HL-60 (cell line): ENCODE data around the gene RAD18.

Source experiments
- DNase-seq, 2 experiments: peaks; one replicate each; pipeline ENCODE4 v3.0.0-alpha.2; 2010 to 2020; ENCODE audit warnings: low read depth in 1 of 2, low spot score in 1 of 2
- H3K27ac ChIP-seq: fragments of 250-450 bp; sonication (Bioruptor Pico); replicated peaks from 2 replicates; pipeline ENCODE4 v1.5.1; 2020; ENCODE audit warnings: mild to moderate bottlenecking, moderate library complexity
- H3K27me3 ChIP-seq: fragments of 250-450 bp; sonication (Bioruptor Pico); 2 replicates; pipeline ENCODE4 v1.5.1; 2021; ENCODE audit warnings: mild to moderate bottlenecking, moderate library complexity; ENCODE audit not compliant: insufficient read depth, poor library complexity, severe bottlenecking
- H3K4me3 ChIP-seq: replicated peaks from 2 replicates; pipeline ENCODE4 v1.5.1; 2011; ENCODE audit warnings: mild to moderate bottlenecking, control low read depth, low read length; ENCODE audit not compliant: insufficient read depth
- GABPA ChIP-seq: IDR thresholded peaks from 2 replicates; pipeline ENCODE4 v1.6.1; 2012; ENCODE audit warnings: low read depth
- POLR2AphosphoS5 ChIP-seq: IDR thresholded peaks from 2 replicates; pipeline ENCODE4 v1.6.1; 2012; ENCODE audit warnings: low read depth
- SPI1 ChIP-seq: IDR thresholded peaks from 2 replicates; pipeline ENCODE4 v1.6.1; 2012; ENCODE audit warnings: low read depth, mild to moderate bottlenecking, borderline replicate concordance
- TF ChIP-seq, protein P1 (sequence below): IDR thresholded peaks from one replicate; pipeline ENCODE4 v1.5.1; 2011; ENCODE audit warnings: low read length, control low read depth, inconsistent platforms; ENCODE audit not compliant: insufficient read depth
- TF ChIP-seq, protein P2 (sequence below): IDR thresholded peaks from 2 replicates; pipeline ENCODE4 v1.6.1; 2012; ENCODE audit warnings: low read depth; ENCODE audit not compliant: insufficient replicate concordance

The RAD18 gene

DNA sequence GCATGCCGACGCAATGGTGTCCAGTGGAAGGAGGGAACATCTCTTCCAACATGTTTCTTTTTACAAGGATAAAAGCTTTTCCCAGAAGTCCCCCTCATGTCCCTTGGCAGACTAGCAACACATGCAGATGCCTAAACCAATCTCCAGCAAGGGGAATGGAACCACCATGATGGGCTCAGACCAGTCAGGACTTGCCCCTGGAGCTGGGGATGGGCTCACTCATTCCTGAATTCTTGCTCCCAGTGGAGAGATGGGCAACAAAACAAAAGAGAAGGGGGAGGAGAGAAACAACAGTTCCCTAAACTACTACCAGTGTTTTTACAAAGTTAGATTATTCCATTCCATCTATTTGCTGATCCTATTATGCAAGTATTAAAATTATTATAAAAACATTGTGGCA is 117.1 kb downstream of the RAD18 start:
- H3K4me3 ChIP-seq = no peak overlapping the region
- no peak for DNase-seq
- TF ChIP-seq, protein P1, sequence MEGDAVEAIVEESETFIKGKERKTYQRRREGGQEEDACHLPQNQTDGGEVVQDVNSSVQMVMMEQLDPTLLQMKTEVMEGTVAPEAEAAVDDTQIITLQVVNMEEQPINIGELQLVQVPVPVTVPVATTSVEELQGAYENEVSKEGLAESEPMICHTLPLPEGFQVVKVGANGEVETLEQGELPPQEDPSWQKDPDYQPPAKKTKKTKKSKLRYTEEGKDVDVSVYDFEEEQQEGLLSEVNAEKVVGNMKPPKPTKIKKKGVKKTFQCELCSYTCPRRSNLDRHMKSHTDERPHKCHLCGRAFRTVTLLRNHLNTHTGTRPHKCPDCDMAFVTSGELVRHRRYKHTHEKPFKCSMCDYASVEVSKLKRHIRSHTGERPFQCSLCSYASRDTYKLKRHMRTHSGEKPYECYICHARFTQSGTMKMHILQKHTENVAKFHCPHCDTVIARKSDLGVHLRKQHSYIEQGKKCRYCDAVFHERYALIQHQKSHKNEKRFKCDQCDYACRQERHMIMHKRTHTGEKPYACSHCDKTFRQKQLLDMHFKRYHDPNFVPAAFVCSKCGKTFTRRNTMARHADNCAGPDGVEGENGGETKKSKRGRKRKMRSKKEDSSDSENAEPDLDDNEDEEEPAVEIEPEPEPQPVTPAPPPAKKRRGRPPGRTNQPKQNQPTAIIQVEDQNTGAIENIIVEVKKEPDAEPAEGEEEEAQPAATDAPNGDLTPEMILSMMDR = no peak
- TF ChIP-seq, protein P2, sequence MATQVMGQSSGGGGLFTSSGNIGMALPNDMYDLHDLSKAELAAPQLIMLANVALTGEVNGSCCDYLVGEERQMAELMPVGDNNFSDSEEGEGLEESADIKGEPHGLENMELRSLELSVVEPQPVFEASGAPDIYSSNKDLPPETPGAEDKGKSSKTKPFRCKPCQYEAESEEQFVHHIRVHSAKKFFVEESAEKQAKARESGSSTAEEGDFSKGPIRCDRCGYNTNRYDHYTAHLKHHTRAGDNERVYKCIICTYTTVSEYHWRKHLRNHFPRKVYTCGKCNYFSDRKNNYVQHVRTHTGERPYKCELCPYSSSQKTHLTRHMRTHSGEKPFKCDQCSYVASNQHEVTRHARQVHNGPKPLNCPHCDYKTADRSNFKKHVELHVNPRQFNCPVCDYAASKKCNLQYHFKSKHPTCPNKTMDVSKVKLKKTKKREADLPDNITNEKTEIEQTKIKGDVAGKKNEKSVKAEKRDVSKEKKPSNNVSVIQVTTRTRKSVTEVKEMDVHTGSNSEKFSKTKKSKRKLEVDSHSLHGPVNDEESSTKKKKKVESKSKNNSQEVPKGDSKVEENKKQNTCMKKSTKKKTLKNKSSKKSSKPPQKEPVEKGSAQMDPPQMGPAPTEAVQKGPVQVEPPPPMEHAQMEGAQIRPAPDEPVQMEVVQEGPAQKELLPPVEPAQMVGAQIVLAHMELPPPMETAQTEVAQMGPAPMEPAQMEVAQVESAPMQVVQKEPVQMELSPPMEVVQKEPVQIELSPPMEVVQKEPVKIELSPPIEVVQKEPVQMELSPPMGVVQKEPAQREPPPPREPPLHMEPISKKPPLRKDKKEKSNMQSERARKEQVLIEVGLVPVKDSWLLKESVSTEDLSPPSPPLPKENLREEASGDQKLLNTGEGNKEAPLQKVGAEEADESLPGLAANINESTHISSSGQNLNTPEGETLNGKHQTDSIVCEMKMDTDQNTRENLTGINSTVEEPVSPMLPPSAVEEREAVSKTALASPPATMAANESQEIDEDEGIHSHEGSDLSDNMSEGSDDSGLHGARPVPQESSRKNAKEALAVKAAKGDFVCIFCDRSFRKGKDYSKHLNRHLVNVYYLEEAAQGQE = no peak
- TF ChIP-seq SPI1 = no peak
- no peak for TF ChIP-seq POLR2AphosphoS5
- no peak for TF ChIP-seq GABPA
- H3K27me3 ChIP-seq = no peaks in the 10 kb centered on the region
- H3K27ac ChIP-seq = no peak overlapping the region

DNA sequence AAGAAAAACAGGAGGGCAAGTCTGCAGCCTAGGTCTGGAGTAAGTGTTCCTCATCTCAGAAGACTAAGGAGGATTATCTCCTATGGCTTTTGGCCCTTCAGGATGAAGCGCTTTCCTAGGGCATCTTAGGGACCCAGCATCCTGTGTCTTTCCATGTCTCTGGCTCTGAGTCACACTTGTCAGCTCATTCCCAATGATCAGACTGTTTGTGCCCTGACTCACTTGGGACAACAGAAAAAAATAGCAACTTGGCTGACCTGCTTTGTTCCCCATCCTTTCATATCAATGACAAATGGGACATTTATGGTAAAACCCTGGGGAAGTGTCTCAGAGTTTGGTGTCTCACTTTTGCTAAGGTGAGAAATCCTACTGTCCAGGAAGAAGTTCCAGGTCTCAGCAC is 117.6 kb downstream of the RAD18 start:
- H3K27me3 ChIP-seq = no peaks in the 10 kb centered on the region
- no peak overlapping the region for H3K27ac ChIP-seq
- no peak overlapping the region for H3K4me3 ChIP-seq
- TF ChIP-seq, protein P1 = no peak
- no peak for TF ChIP-seq GABPA
- TF ChIP-seq, protein P2 = no peak
- DNase-seq = no peak

DNA sequence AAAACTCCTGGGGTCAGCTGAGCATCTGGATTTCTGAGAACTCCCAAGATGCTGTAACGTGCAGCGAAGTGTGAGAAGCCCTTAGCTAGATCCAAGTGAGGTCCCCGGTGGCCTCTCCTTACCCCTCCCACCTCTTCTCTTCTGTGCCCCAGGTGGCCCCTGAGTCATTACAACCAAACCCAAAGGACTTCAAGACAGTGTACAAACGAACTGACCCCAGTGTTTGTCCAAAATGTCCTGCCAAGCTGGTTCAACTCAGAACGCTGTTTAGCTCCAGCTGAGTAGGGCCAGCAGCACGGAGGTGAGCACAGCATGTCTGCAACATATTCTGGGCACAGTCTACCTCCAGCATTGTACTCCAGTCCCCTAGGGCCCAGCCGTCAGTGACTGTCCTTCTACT is 119.9 kb downstream of the RAD18 start:
- H3K4me3 ChIP-seq = no peak overlapping the region
- no peak for TF ChIP-seq POLR2AphosphoS5
- TF ChIP-seq, protein P2 = no peak
- no peak for DNase-seq

DNA sequence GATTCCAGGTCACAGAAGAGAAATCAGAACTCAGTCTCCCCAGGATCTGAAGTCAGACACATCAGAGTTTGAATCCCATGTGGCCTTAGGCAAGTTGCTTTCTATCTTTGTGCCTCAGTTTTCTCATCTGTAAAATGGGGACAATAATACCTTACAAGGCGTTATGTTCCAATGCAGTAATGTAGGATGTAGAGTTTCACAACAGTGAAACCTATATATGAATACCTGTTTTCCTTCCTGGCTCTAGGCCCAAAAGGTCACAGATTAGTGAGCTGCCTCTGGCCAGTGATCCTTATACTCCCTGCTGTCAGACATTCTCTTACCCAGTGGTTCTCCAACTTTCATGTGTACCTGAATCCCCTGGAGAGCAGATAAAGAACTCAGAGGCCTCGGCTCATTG is 121.0 kb downstream of the RAD18 start:
- no peaks in the 10 kb centered on the region for H3K27me3 ChIP-seq
- TF ChIP-seq POLR2AphosphoS5 (no peak), SPI1 (no peak), GABPA (no peak)
- TF ChIP-seq, protein P2 = no peak
- TF ChIP-seq, protein P1 = no peak
- DNase-seq = no peak

More for the DNA sequence above, 119.9 kb downstream of the RAD18 start:
- H3K27ac ChIP-seq = no peak overlapping the region
- H3K27me3 ChIP-seq = no peaks in the 10 kb centered on the region

More for the DNA sequence above, 121.0 kb downstream of the RAD18 start:
- Histone ChIP-seq H3K27ac (no peak overlapping the region), H3K4me3 (no peak overlapping the region)
